Measurements from ENCODE around the gene SLC22A5.
A peak's percentile ranks its signal among the peaks of the same experiment; 100 is the strongest.
"Not testable (repeated sequence)": the region's sequence is repeated elsewhere in the genome, so short reads cannot be mapped to it uniquely, and the experiment has no call there.

The SLC22A5 gene

GRCh38 chr5:132411304-132412013 is 41.9 kb downstream of the SLC22A5 start:
- no peak for DNase-seq

- no peak for DNase-seq
These were observed 44.1 kb downstream of the SLC22A5 start for GRCh38 chr5:132413567-132413966.

- DNase-seq: no peak
These were observed 45.3 kb downstream of the SLC22A5 start for GRCh38 chr5:132414634-132415378.

- DNase-seq: not testable (repeated sequence)
These were observed 46.0 kb downstream of the SLC22A5 start for GRCh38 chr5:132415516-132415915.

- no peak for DNase-seq
These were observed 46.9 kb downstream of the SLC22A5 start for GRCh38 chr5:132416306-132417009.

- DNase-seq: no peak
These were observed 47.5 kb downstream of the SLC22A5 start for GRCh38 chr5:132417010-132417439.

GRCh38 chr5:132417461-132417860 is 48.0 kb downstream of the SLC22A5 start:
- no peak for DNase-seq

GRCh38 chr5:132417889-132418485 is 48.5 kb downstream of the SLC22A5 start:
- no peak for DNase-seq

- DNase-seq: no peak
These were observed 49.4 kb downstream of the SLC22A5 start for GRCh38 chr5:132418881-132419280.

GRCh38 chr5:132419502-132420468 is 50.3 kb downstream of the SLC22A5 start:
- DNase-seq: peak; percentile 76

- no peak for DNase-seq
These were observed 51.3 kb downstream of the SLC22A5 start for GRCh38 chr5:132420706-132421272.

GRCh38 chr5:132421462-132421861 is 52.0 kb downstream of the SLC22A5 start:
- DNase-seq: no peak

- DNase-seq: no peak
These were observed 53.4 kb downstream of the SLC22A5 start for GRCh38 chr5:132422720-132423437.

- DNase-seq: no peak
These were observed 54.0 kb downstream of the SLC22A5 start for GRCh38 chr5:132423438-132423898.

- DNase-seq: no peak
These were observed 54.8 kb downstream of the SLC22A5 start for GRCh38 chr5:132424167-132424880.

GRCh38 chr5:132425009-132425937 is 55.8 kb downstream of the SLC22A5 start:
- DNase-seq: no peak

GRCh38 chr5:132425975-132426524 is 56.5 kb downstream of the SLC22A5 start:
- no peak for DNase-seq

GRCh38 chr5:132426525-132427138 is 57.1 kb downstream of the SLC22A5 start:
- DNase-seq: no peak

All from right kidney (tissue), 1 donor.